CD4-positive, alpha-beta T cell treated with Interleukin-4 for 1 hour (primary cell): ENCODE data around the gene ZNF428.

Experiments used
- DNase-seq, 2 donors: peaks; one replicate each; pipeline ENCODE4 v3.0.0-alpha.2; 2020 to 2022

The ZNF428 gene

DNA sequence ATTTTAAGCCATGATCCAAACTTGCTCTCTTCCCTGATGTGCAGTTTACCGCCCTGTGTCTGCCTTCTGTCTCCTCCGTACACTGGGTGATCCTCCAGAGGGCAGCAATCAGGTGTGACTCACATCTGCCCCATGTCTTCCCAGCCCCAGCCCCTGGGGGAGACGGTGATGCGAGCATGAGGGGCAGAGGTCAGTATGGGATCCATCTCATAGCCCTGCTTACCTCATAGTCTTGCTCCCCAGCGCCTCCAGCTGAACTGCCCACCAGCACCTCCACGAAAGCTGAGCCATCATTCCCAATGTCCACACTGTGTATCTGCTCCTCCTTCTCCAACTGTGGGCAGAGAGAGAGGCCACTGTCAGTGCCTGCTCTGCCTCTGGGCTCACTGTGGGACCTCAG lies 58.7 kb downstream of the ZNF428 start:
- no peak for DNase-seq
